GM04503 (cell line): ENCODE results near the gene AMY1A.
"Not testable (repeated sequence)": the region's sequence is repeated elsewhere in the genome, so short reads cannot be mapped to it uniquely, and the experiment has no call there.

Experiments used
- DNase-seq: peaks from one replicate; pipeline ENCODE4 v3.0.0-alpha.2; 2012; ENCODE audit warnings: low read depth

AMY1A gene

DNA sequence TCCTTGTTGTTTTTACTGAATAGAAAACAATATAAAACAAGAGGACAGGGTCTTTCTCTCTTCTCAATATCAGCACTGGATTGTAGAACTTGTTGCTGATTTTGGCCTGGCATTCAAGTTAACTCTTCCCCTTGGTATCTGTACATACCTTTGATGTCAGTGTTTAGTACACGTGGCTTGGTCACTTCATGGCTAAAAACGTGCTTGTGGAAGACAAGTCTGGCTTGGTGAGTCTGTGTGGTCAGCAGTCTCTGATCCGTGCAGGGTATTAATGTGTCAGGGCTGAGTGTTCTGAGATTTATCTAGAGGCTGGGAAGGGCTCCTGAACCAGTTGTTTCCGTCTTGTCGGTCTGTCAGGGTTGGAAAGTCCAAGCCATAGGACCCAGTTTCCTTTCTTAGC lies at the start of gene AMY1A:
Gene AMY1A (plus strand): TSS at position 301 of the 400 bp plus-strand sequence. CDS start 571 bp downstream, outside the sequence.
- not testable (repeated sequence) for DNase-seq

DNA sequence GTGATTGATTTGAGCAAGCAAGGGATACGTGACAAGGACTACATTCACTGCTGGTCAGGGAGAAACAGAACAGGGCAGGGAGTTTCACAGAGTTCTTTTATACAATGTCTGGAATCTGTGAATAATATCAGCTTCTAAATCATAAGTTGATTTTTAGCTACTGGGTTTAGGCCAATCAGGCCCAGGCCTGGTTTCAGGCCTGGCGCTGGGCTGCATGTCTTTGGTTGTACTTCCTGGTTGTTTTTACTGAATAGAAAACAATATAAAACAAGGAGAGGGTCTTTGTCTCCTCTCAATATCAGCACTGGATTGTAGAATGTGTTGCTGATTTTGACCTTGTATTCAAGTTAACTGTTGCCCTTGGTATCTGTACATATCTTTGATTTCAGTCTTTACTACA lies 39.2 kb upstream of the AMY1A start:
- no peak for DNase-seq

DNA sequence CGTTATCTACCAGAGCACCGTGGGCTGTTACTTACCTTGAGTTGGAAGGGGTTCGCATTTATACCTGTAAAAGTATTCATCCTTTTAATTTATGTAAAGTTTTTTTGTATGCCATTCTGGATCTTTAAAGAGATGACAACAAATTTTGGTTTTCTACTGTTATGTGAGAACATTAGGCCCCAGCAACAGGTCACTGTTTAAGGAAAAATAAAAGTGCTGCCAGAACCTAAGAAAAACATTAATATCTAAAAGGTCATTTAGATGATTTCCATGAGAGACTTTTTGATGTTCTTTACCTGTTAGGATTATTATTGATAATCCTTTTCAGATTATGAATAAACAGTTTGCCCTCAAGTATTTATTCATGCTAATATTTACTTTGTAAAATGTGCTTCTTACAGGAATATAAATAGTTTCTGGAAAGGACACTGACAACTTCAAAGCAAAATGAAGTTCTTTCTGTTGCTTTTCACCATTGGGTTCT lies 38.5 kb upstream of the AMY1A start, which contains the start of gene AMY2A:
Gene AMY2A (plus strand): TSS at position 434 of the 484 bp plus-strand sequence. CDS start 14 bp downstream, at position 448.
- DNase-seq, result not testable (repeated sequence)

DNA sequence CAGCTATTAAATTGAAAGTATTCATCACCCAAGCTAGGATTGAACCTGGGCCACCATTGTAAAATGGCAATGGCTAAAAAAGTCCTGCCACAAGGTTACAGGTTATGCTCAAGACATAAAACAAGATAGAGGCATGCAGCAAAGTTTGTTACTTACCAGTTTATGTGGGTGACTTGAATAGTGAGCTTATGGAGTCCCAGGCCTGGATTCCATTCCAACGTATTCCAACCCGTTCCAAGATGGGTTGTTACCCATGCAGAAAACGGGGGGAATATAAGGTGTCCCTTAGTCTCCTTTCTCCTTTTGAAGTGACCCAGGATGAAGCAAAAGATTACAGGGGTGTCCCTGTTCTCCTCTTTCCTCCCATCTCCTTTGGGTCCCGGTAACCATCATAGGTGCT lies 28.1 kb upstream of the AMY1A start:
- not testable (repeated sequence) for DNase-seq

DNA sequence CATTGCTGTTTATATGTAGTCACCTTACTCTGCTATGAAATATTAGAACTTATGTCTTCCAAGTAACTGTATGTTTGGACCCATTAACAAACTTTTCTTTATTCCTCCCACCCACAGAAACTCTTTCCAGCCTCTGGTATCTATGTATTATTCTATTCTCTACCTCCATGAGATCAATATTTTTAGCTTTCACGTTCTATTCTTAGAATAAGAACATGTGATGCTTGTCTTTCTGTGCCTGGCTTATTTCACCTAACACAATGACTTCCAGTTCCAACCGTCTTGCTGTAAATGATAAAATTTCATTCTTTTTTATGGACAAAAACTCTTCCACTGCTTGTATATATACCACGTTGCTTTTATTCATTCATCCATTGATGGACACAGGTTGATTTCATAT lies 14.4 kb upstream of the AMY1A start:
- DNase-seq, result not testable (repeated sequence)

DNA sequence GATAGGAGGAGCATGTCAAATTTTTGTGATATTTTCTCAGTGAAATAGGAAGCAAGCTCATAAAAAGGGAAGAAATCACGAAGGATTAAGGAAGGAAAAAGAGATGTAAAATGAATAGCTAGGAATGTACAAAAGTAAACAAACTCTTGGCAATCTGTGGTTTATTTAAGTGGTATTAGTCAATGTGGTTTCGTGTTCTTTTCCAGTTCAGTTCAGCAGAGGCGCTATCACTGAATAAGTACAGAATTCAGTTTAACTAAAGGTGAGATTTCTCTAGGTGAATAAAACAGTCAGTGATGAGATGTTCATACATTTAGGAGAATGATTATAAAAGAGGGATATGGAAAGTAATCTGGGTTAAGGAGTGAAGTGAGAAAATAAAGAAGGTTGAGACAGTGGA lies 11.7 kb upstream of the AMY1A start:
- DNase-seq, result not testable (repeated sequence)

DNA sequence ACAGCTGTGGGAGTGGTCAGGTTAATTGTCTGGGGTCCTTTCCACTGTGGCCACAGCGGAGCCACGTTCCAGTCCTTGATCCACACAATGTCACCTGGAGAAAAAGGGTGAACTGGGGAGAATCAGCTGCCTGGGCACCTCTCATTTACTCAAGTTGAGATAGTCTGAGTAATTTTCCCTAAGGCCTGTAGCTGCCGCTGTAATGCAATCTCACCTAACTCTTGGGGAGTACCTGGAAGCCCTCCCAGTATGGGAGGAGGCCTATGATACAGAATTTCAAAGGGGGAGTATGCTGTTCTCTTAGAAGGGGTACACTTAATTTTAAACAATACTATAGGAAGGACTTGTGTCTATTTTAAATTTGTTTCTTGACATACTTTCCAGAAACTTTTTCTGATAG lies 5.3 kb upstream of the AMY1A start:
- DNase-seq, result not testable (repeated sequence)

DNA sequence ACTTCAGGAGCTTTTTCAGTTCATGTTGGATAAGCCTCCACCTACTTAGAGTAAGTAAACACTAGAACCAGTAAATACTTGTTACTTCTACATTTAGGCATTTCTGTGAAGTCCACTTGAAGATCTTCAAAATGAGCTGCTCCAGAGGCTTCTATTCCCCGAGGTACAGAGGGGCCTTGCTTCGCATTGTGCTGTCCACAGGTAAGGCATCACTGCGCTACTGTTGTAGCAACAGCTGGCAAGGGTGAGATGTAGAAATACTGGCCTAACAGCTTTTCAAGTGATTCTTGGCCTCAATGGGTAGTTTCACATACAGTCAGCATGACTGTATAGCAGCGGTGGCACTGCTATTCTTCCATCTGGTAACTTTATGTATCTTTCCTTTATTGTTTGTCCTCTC lies 4.7 kb upstream of the AMY1A start:
- DNase-seq, result not testable (repeated sequence)

DNA sequence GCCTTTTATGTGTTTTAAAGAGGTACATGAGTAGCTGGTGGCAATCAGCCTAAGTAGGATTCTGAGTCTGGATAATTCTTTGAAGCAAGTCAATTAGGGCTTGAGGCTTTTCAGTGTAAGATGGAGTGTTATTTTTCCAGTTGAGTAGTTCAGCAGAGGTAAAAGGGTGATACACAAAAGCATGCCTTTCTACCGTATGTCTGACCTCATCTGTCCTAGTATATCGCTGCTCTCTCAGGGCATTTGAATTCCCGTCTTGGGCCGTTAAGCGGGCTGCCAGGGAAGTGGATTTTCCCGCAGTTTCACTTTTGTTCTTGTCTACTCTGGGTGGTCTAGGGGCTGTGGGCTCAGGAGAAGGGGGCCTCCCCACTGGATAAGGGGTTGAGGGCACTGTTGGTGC lies 1.4 kb upstream of the AMY1A start:
- not testable (repeated sequence) for DNase-seq

DNA sequence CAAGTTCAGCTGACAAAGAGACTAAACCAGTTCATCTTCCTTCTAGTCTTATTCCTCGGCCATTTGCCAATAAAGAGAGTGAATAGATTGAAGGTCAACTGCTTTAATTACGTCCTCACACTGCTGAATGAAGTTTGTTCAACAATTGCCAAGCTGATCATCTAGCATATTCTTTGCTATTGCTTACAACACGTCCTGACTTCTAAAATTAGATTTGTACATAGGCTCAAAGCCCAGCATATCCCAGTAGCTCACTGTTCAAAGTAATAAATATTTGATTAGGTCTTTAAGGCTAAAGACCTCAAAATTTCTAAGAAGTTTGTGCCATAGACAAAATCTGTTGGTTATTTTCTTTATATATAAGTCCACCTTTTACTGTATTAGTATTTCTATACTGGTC lies 20.8 kb downstream of the AMY1A start:
- DNase-seq, result not testable (repeated sequence)

DNA sequence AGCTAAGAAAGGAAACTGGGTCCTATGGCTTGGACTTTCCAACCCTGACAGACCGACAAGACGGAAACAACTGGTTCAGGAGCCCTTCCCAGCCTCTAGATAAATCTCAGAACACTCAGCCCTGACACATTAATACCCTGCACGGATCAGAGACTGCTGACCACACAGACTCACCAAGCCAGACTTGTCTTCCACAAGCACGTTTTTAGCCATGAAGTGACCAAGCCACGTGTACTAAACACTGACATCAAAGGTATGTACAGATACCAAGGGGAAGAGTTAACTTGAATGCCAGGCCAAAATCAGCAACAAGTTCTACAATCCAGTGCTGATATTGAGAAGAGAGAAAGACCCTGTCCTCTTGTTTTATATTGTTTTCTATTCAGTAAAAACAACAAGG lies 40.5 kb downstream of the AMY1A start, which contains the start of gene AMY1B:
Gene AMY1B (minus strand): TSS at position 101 of the 400 bp plus-strand sequence. CDS start 571 bp downstream, outside the sequence.
- DNase-seq, result not testable (repeated sequence)

DNA sequence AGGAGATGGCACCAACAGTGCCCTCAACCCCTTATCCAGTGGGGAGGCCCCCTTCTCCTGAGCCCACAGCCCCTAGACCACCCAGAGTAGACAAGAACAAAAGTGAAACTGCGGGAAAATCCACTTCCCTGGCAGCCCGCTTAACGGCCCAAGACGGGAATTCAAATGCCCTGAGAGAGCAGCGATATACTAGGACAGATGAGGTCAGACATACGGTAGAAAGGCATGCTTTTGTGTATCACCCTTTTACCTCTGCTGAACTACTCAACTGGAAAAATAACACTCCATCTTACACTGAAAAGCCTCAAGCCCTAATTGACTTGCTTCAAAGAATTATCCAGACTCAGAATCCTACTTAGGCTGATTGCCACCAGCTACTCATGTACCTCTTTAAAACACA lies 41.9 kb downstream of the AMY1A start:
- DNase-seq, result not testable (repeated sequence)

DNA sequence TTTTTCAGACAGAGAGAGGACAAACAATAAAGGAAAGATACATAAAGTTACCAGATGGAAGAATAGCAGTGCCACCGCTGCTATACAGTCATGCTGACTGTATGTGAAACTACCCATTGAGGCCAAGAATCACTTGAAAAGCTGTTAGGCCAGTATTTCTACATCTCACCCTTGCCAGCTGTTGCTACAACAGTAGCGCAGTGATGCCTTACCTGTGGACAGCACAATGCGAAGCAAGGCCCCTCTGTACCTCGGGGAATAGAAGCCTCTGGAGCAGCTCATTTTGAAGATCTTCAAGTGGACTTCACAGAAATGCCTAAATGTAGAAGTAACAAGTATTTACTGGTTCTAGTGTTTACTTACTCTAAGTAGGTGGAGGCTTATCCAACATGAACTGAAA lies 45.1 kb downstream of the AMY1A start:
- not testable (repeated sequence) for DNase-seq

DNA sequence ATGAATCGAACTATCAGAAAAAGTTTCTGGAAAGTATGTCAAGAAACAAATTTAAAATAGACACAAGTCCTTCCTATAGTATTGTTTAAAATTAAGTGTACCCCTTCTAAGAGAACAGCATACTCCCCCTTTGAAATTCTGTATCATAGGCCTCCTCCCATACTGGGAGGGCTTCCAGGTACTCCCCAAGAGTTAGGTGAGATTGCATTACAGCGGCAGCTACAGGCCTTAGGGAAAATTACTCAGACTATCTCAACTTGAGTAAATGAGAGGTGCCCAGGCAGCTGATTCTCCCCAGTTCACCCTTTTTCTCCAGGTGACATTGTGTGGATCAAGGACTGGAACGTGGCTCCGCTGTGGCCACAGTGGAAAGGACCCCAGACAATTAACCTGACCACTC lies 45.7 kb downstream of the AMY1A start:
- not testable (repeated sequence) for DNase-seq

DNA sequence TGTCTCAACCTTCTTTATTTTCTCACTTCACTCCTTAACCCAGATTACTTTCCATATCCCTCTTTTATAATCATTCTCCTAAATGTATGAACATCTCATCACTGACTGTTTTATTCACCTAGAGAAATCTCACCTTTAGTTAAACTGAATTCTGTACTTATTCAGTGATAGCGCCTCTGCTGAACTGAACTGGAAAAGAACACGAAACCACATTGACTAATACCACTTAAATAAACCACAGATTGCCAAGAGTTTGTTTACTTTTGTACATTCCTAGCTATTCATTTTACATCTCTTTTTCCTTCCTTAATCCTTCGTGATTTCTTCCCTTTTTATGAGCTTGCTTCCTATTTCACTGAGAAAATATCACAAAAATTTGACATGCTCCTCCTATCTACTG lies 52.1 kb downstream of the AMY1A start:
- DNase-seq, result not testable (repeated sequence)

DNA sequence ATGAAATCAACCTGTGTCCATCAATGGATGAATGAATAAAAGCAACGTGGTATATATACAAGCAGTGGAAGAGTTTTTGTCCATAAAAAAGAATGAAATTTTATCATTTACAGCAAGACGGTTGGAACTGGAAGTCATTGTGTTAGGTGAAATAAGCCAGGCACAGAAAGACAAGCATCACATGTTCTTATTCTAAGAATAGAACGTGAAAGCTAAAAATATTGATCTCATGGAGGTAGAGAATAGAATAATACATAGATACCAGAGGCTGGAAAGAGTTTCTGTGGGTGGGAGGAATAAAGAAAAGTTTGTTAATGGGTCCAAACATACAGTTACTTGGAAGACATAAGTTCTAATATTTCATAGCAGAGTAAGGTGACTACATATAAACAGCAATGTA lies 54.8 kb downstream of the AMY1A start:
- DNase-seq, result not testable (repeated sequence)
